Measurements from ENCODE around the gene OR9Q1.

DNA sequence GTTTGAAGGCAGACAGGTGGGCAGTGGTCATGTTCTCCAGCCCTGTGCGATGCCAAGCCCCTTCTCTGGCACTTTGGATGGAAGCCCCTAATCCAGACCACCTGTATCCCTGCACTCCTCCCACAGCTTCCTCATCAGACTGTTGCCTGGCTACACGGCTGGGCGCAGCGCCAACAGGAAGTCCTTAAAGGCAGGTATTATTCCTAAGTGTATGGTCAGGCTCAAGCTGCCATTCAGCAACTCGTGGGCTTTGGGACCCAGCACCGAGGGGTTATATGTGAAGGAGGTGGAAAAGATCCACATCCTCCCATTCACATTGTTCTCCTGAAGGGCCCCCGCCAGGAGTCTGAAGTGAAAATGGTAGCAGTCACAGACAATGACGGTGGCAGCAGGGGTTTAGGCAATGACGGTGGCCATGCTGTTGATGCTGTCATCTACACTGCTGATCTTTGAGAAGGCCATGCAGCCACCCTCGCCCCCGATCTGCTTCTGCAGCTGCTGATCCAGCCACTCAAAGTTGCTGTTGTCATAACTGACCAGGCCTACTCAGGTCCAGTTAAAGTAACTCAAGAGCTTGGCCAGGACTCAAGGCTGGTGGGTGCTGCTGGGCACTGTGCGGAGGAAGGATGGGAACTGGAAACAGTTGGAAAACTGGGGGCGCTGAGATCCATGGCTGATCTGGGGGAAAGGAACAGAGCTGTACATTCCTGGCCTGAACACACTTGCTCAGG lies 34.8 kb downstream of the OR9Q1 start:
- TF ChIP-seq, protein P1, sequence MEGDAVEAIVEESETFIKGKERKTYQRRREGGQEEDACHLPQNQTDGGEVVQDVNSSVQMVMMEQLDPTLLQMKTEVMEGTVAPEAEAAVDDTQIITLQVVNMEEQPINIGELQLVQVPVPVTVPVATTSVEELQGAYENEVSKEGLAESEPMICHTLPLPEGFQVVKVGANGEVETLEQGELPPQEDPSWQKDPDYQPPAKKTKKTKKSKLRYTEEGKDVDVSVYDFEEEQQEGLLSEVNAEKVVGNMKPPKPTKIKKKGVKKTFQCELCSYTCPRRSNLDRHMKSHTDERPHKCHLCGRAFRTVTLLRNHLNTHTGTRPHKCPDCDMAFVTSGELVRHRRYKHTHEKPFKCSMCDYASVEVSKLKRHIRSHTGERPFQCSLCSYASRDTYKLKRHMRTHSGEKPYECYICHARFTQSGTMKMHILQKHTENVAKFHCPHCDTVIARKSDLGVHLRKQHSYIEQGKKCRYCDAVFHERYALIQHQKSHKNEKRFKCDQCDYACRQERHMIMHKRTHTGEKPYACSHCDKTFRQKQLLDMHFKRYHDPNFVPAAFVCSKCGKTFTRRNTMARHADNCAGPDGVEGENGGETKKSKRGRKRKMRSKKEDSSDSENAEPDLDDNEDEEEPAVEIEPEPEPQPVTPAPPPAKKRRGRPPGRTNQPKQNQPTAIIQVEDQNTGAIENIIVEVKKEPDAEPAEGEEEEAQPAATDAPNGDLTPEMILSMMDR (IDR thresholded peaks at IDR 0.05; ENCODE audit: poor library complexity, severe bottlenecking): no peak
- TF ChIP-seq RAD21 (conservative IDR thresholded peaks at IDR 0.05) (no peak), POLR2AphosphoS5 (IDR thresholded peaks at IDR 0.05) (no peak)
- TF ChIP-seq, protein P2, sequence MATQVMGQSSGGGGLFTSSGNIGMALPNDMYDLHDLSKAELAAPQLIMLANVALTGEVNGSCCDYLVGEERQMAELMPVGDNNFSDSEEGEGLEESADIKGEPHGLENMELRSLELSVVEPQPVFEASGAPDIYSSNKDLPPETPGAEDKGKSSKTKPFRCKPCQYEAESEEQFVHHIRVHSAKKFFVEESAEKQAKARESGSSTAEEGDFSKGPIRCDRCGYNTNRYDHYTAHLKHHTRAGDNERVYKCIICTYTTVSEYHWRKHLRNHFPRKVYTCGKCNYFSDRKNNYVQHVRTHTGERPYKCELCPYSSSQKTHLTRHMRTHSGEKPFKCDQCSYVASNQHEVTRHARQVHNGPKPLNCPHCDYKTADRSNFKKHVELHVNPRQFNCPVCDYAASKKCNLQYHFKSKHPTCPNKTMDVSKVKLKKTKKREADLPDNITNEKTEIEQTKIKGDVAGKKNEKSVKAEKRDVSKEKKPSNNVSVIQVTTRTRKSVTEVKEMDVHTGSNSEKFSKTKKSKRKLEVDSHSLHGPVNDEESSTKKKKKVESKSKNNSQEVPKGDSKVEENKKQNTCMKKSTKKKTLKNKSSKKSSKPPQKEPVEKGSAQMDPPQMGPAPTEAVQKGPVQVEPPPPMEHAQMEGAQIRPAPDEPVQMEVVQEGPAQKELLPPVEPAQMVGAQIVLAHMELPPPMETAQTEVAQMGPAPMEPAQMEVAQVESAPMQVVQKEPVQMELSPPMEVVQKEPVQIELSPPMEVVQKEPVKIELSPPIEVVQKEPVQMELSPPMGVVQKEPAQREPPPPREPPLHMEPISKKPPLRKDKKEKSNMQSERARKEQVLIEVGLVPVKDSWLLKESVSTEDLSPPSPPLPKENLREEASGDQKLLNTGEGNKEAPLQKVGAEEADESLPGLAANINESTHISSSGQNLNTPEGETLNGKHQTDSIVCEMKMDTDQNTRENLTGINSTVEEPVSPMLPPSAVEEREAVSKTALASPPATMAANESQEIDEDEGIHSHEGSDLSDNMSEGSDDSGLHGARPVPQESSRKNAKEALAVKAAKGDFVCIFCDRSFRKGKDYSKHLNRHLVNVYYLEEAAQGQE (IDR thresholded peaks at IDR 0.05; ENCODE audit: borderline replicate concordance): no peak

Data from neural cell (in vitro differentiated cells).